K562 (cell line): Measurements from ENCODE around the gene ENTPD3. TPM values are rescaled to one million over a fixed set of nuclear protein-coding genes. Genes with fewer than 3 reads are reported as not detected.

Experiments used
- ATAC-seq: fragments of 200-7000 bp; cut with Tn5 transposase; 3 replicates; pipeline ENCODE4 v1.9.1; 2020; ENCODE audit warnings: moderate library complexity
- BruUV-seq: library from RNA; stranded (reverse); fragments of 400-500 nt; replicated peaks from 2 replicates; lab custom pipeline; 2021; lab: Mats Ljungman, UMichigan
- CTCF ChIA-PET: fragments of 300-600 bp; formaldehyde crosslinking; extraction: SDS; loops from one replicate; lab custom pipeline; 2021; ENCODE audit warnings: low intra/inter-chr PET ratio; lab: Yijun Ruan, JAX
- POLR2A ChIA-PET: fragments of 300-600, 350-650 bp; sonication (Branson Sonifier 250); formaldehyde crosslinking; extraction: SDS; loops from one replicate; lab custom pipeline; 2021; ENCODE audit warnings: antibody characterized with exemption, inconsistent platforms; lab: Yijun Ruan, JAX
- DNase-seq, 4 experiments: peaks; one replicate each; pipeline versions ENCODE4 v3.0.0 to v3.0.0-alpha.2; 2011 to 2018; ENCODE audit warnings: low spot score in 3 of 4, mixed read lengths in 3 of 4; ENCODE audit errors: extremely low read depth in 1 of 4
- FAIRE-seq: peaks from 2 replicates; lab custom pipeline; 2011; peaks lifted over from hg19 to GRCh38; lab: Jason Lieb, UNC
- H2AFZ ChIP-seq: 2 replicates; pipeline ENCODE4 v1.6.0; 2011; ENCODE audit warnings: low read depth, low read length, control low read depth, inconsistent platforms
- H3K27ac ChIP-seq: fragments of 200-600 bp; 3 replicates; pipeline ENCODE4 v1.8.0; 2011; ENCODE audit warnings: low read depth, mild to moderate bottlenecking, control low read depth, inconsistent platforms, low read length, moderate library complexity, mixed read lengths; ENCODE audit errors: extremely low read depth
- H3K27me3 ChIP-seq, 2 experiments: fragments of 300-600 bp in 1 of 2; 2 replicates in 1 of 2; 3 replicates in 1 of 2; pipeline versions ENCODE4 v1.6.0 to v1.8.0; 2011; ENCODE audit warnings: inconsistent platforms in 2 of 2, low read length in 2 of 2, mild to moderate bottlenecking in 1 of 2, mixed read lengths in 1 of 2, moderate library complexity in 1 of 2; ENCODE audit not compliant: control insufficient read depth in 2 of 2, insufficient read depth in 2 of 2
- H3K36me3 ChIP-seq: fragments of 300-600 bp; 3 replicates; pipeline ENCODE4 v1.8.0; 2011; ENCODE audit warnings: mild to moderate bottlenecking, low read length, inconsistent platforms; ENCODE audit not compliant: control insufficient read depth, insufficient read depth
- H3K4me1 ChIP-seq, 2 experiments: fragments of 200-600 bp in 1 of 2; replicated peaks in 1 of 2; 2 replicates in 1 of 2; 3 replicates in 1 of 2; pipeline versions ENCODE4 v1.5.1 to v1.8.0; 2011; ENCODE audit warnings: inconsistent platforms in 2 of 2, low read length in 2 of 2, mild to moderate bottlenecking in 1 of 2, mixed read lengths in 1 of 2, moderate library complexity in 1 of 2; ENCODE audit not compliant: control insufficient read depth in 2 of 2, insufficient read depth in 2 of 2
- H3K4me2 ChIP-seq: 2 replicates; pipeline ENCODE4 v1.6.1; 2011; ENCODE audit warnings: low read length, control low read depth, inconsistent platforms, mixed read lengths; ENCODE audit not compliant: insufficient read depth
- H3K4me3 ChIP-seq: fragments of 200-600 bp; sonication (generic), shearing (Covaris generic); 2 replicates; pipeline ENCODE4 v1.5.1; 2016; ENCODE audit warnings: control low read depth, inconsistent platforms
- H3K79me2 ChIP-seq: fragments of 200-600 bp; 3 replicates; pipeline ENCODE4 v1.8.0; 2011; ENCODE audit warnings: low read length, inconsistent platforms; ENCODE audit not compliant: control insufficient read depth, insufficient read depth
- H3K9ac ChIP-seq, 2 experiments: 2 replicates each; pipeline versions ENCODE4 v1.6.0 to v1.6.1; 2011; ENCODE audit warnings: low read depth in 2 of 2, low read length in 2 of 2, control low read depth in 1 of 2, inconsistent platforms in 1 of 2, mild to moderate bottlenecking in 1 of 2, mixed read lengths in 1 of 2; ENCODE audit not compliant: insufficient read depth in 1 of 2
- H3K9me1 ChIP-seq: one replicate; pipeline ENCODE4 v1.6.0; 2011; ENCODE audit warnings: inconsistent platforms, mild to moderate bottlenecking, low read length, moderate library complexity; ENCODE audit not compliant: control insufficient read depth, insufficient read depth
- H3K9me3 ChIP-seq: replicated peaks from 2 replicates; pipeline ENCODE4 v1.5.1; 2011; ENCODE audit warnings: low read depth, low read length, inconsistent platforms; ENCODE audit not compliant: control insufficient read depth, insufficient read depth
- H4K20me1 ChIP-seq: replicated peaks from 2 replicates; pipeline ENCODE4 v1.6.1; 2011; ENCODE audit warnings: low read length, inconsistent platforms, mixed read lengths; ENCODE audit not compliant: control insufficient read depth, insufficient read depth
- ATF3 ChIP-seq, 2 experiments: fragments of 450-650 bp in 1 of 2; sonication (generic) in 1 of 2; formaldehyde crosslinking in 1 of 2; IDR thresholded peaks in 1 of 2; conservative IDR thresholded peaks in 1 of 2; 2 replicates each; pipeline versions ENCODE4 v1.6.1 to v1.8.1; 2016 to 2023; ENCODE audit warnings: mild to moderate bottlenecking in 2 of 2, moderate library complexity in 2 of 2, inconsistent platforms in 1 of 2, missing genetic modification reagents in 1 of 2
- CBX1 ChIP-seq: sonication (generic); IDR thresholded peaks from 2 replicates; pipeline ENCODE4 v1.6.1; 2016; ENCODE audit warnings: antibody characterized with exemption, low read depth, mild to moderate bottlenecking
- HMG20B ChIP-seq: fragments of 250-450 bp; sonication (Bioruptor Pico); IDR thresholded peaks from 2 replicates; pipeline ENCODE4 v1.5.0; 2021; ENCODE audit warnings: mild to moderate bottlenecking
- MAFG ChIP-seq: fragments of 450-650 bp; conservative IDR thresholded peaks from 2 replicates; pipeline ENCODE4 v1.6.1; 2016; ENCODE audit warnings: missing genetic modification characterization, missing compliant biosample characterization
- MAZ ChIP-seq, 2 experiments: fragments of 450-650 bp in 1 of 2; sonication (generic) in 1 of 2; formaldehyde crosslinking; IDR thresholded peaks in 1 of 2; conservative IDR thresholded peaks in 1 of 2; 2 replicates each; pipeline versions ENCODE4 v1.4.0 to v1.5.0; 2020; ENCODE audit warnings: mild to moderate bottlenecking in 1 of 2, missing genetic modification reagents in 1 of 2
- MYBL2 ChIP-seq, 2 experiments: fragments of 450-650 bp in 1 of 2; sonication (generic) in 1 of 2; formaldehyde crosslinking in 1 of 2; IDR thresholded peaks; 2 replicates each; pipeline versions ENCODE4 v1.6.1 to v1.8.1; 2017 to 2022; ENCODE audit warnings: borderline replicate concordance in 1 of 2, inconsistent platforms in 1 of 2, low read depth in 1 of 2, mild to moderate bottlenecking in 1 of 2, missing genetic modification reagents in 1 of 2, moderate library complexity in 1 of 2
- NFYB ChIP-seq: IDR thresholded peaks from 2 replicates; pipeline ENCODE4 v1.6.1; 2011; ENCODE audit warnings: mild to moderate bottlenecking, moderate library complexity; ENCODE audit not compliant: insufficient read length; ENCODE audit errors: extremely low read depth
- WGBS: fragments of 100-300 bp; shearing (Covaris generic); methylation state at CpG from one replicate; pipeline ENCODE4 v1.1.6; 2016; ENCODE audit warnings: low coverage, mixed read lengths; ENCODE audit not compliant: insufficient coverage; ENCODE audit errors: missing lambda C conversion rate; 5-methylcytosine and 5-hydroxymethylcytosine counted together
- in situ Hi-C: fragments of 300-500 bp; cut with MboI; formaldehyde crosslinking; loops from 4 replicates; pipeline ENCODE4 v1.15.0; 2018; ENCODE audit warnings: inconsistent platforms, mixed read lengths
- intact Hi-C: fragments of 100-400 bp; cut with micrococcal nuclease; formaldehyde crosslinking; loops from 2 replicates; pipeline ENCODE4 v1.14.2; 2022
- polyA plus RNA-seq, 8 experiments: library from polyadenylated mRNA; depleted of rRNA in 4 of 8; stranded (reverse) in 5 of 8; unstranded in 3 of 8; fragments of >200 nt; fragmentation: Nextera tagmentation in 2 of 8; fragmentation: Illumina TruSeq in 1 of 8; extraction: Ambion mirVana in 2 of 8; extraction: Trizol in 1 of 8; gene quantifications; 2 replicates each; pipeline versions ENCODE4 v1.2.1 to v1.2.3, GENCODE V29; 2011 to 2014; ENCODE audit warnings: inconsistent platforms in 1 of 8, missing spikeins in 1 of 8
- total RNA-seq, 7 experiments: library from RNA; depleted of rRNA in 6 of 7; stranded (reverse); fragments of >200 nt in 6 of 7; fragmentation: Illumina TruSeq in 2 of 7; extraction: Trizol in 2 of 7; gene quantifications; 2 replicates each; pipeline versions ENCODE4 v1.2.1 to v1.2.3, GENCODE V29; 2011 to 2021; ENCODE audit warnings: low replicate concordance in 1 of 7

Gene ENTPD3
- total and polyA plus RNA-seq, 9 of the 15 experiments (the other 6 are each of a cell fraction or from before 2014, with no cell fraction given) = 0.23 to 2.1 (median 0.58) TPM

GRCh38 chr3:40422861-40423260, 35.9 kb downstream of the ENTPD3 start:
- ChIA-PET CTCF (no interaction called here), POLR2A (interaction anchor here (0.5 to 0.7 kb wide), 2 partner anchors 38 to 94 kb away, joined by 3 read pairs; no protein-coding TSS in a partner anchor)
- intact Hi-C loops = no loop called here
- ATAC-seq (no peak), DNase-seq (no peak), FAIRE-seq (no peak)
- no peaks in the 10 kb centered on the region for H4K20me1 ChIP-seq
- H3K9ac ChIP-seq = no peak overlapping the region
- in situ Hi-C loops = no loop called here
- H3K4me2 ChIP-seq = no peak overlapping the region
- H2AFZ ChIP-seq = no peak overlapping the region
- H3K4me1 ChIP-seq = peaks cover 0 to 6% of the 10 kb centered on the region in 2 experiments; a peak in 2 of 5 replicates
- no peaks in the 10 kb centered on the region for H3K9me3 ChIP-seq
- no peak overlapping the region for H3K4me3 ChIP-seq
- no peaks in the 10 kb centered on the region for H3K9me1 ChIP-seq
- TF ChIP-seq MYBL2 (IDR thresholded peaks at IDR 0.05; ENCODE audit: low read depth) (no peak), MYBL2 (CRISPR knock-in tag; IDR thresholded peaks at IDR 0.05; ENCODE audit: borderline replicate concordance) (no peak), ATF3 (IDR thresholded peaks at IDR 0.05) (peak; percentile 38; the same call in 1 of the 2 replicates), ATF3 (CRISPR knock-in tag; conservative IDR thresholded peaks at IDR 0.05) (no peak), NFYB (no peak), MAZ (CRISPR knock-in tag; conservative IDR thresholded peaks at IDR 0.05 in 1 of 2, IDR thresholded peaks at IDR 0.05 in 1 of 2) (no peak), MAFG (tag) (no peak), HMG20B (CRISPR knock-in tag) (no peak), CBX1 (no peak)
- TF ChIP-seq, all 486 proteins: peak for 1
- H3K27ac ChIP-seq = no peak overlapping the region
- H3K27me3 ChIP-seq = no peaks in the 10 kb centered on the region
- H3K36me3 ChIP-seq = no peaks in the 10 kb centered on the region
- H3K79me2 ChIP-seq = no peaks in the 10 kb centered on the region
- no TSS peak for BruUV-seq
- 32% methylated on average over 1 of the region's 1 CpG for WGBS
